ENCODE data around the gene PHF2. TPM values are rescaled to one million over a fixed set of nuclear protein-coding genes. Genes with fewer than 3 reads are reported as not detected.

PHF2 gene
- total RNA-seq, 1 experiment from 2014 or later, result 10.3 TPM

- Histone ChIP-seq H3K27me3 (replicated peaks; ENCODE audit: control insufficient read depth, insufficient read depth, low read length) (no peaks in the 10 kb centered on the region), H3K4me1 (no peaks in the 10 kb centered on the region), H3K4me3 (ENCODE audit: low read depth, low read length) (no peak overlapping the region), H3K36me3 (ENCODE audit: control insufficient read depth, insufficient read depth, low read length) (no peaks in the 10 kb centered on the region), H3K9me3 (no peaks in the 10 kb centered on the region)
- no peak overlapping the region for H3K27ac Mint-ChIP-seq (ENCODE audit: unreplicated experiment)
- no peaks in the 10 kb centered on the region for H3K4me1 Mint-ChIP-seq (ENCODE audit: low read depth, unreplicated experiment)
- POLR2A ChIA-PET, result no interaction called here
- intact Hi-C loops (cut with micrococcal nuclease; ENCODE audit: unreplicated experiment), result no loop called here
- no peaks in the 10 kb centered on the region for H3K36me3 Mint-ChIP-seq (ENCODE audit: insufficient read depth, unreplicated experiment)
- CTCF ChIA-PET, result no interaction called here
- no TSS peak for BruUV-seq (replicated peaks)
- no peak for TF ChIP-seq CTCF (IDR thresholded peaks at IDR 0.05; ENCODE audit: insufficient read depth in 1 of 2, low read depth in 1 of 2, low read length in 1 of 2, severe bottlenecking in 1 of 2, unreplicated experiment in 1 of 2)
- H3K9me3 Mint-ChIP-seq (ENCODE audit: unreplicated experiment), result peaks cover 11% of the 10 kb centered on the region
- H3K4me3 Mint-ChIP-seq (ENCODE audit: unreplicated experiment), result no peak overlapping the region
- peaks cover under 1% of the 10 kb centered on the region for H3K27me3 Mint-ChIP-seq (ENCODE audit: insufficient read depth, unreplicated experiment)
- DNase-seq, result no peak
Measured at GRCh38 chr9:93709600-93710369, 133.4 kb downstream of the PHF2 start.

DNA sequence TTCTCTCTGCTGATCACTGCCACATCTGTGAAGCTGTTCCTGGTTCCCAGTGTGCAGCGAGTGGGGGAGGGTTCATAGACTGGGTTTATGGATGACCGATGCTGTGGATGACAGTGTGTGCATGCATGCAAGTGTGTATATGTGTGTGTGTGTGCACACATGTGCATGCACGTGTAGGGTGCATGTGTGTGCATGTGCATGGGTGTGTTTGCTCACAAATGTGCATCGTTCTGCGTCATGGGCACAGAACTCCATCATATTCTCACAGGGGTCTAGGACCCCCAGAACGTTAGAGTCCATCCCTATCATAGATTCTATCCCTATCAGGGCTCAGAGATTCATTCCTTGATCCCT, 134.0 kb downstream of the PHF2 start:
- H3K4me3 ChIP-seq (ENCODE audit: low read depth, low read length), result no peak overlapping the region
- POLR2A ChIA-PET, result no interaction called here
- H3K27me3 Mint-ChIP-seq (ENCODE audit: insufficient read depth, unreplicated experiment), result peaks cover 5% of the 10 kb centered on the region
- no peak for DNase-seq
- no peak for TF ChIP-seq CTCF (IDR thresholded peaks at IDR 0.05; ENCODE audit: insufficient read depth in 1 of 2, low read depth in 1 of 2, low read length in 1 of 2, severe bottlenecking in 1 of 2, unreplicated experiment in 1 of 2)
- CTCF ChIA-PET, result no interaction called here
- H3K4me1 Mint-ChIP-seq (ENCODE audit: low read depth, unreplicated experiment), result no peaks in the 10 kb centered on the region
- H3K4me1 ChIP-seq, result no peaks in the 10 kb centered on the region
- intact Hi-C loops (cut with micrococcal nuclease; ENCODE audit: unreplicated experiment), result no loop called here
- no peaks in the 10 kb centered on the region for H3K36me3 Mint-ChIP-seq (ENCODE audit: insufficient read depth, unreplicated experiment)
- no peaks in the 10 kb centered on the region for H3K27me3 ChIP-seq (replicated peaks; ENCODE audit: control insufficient read depth, insufficient read depth, low read length)
- peaks cover 11% of the 10 kb centered on the region for H3K9me3 Mint-ChIP-seq (ENCODE audit: unreplicated experiment)
- no peak overlapping the region for H3K4me3 Mint-ChIP-seq (ENCODE audit: unreplicated experiment)
- BruUV-seq (replicated peaks), result no TSS peak
- no peaks in the 10 kb centered on the region for H3K36me3 ChIP-seq (ENCODE audit: control insufficient read depth, insufficient read depth, low read length)
- no peaks in the 10 kb centered on the region for H3K9me3 ChIP-seq
- no peak overlapping the region for H3K27ac Mint-ChIP-seq (ENCODE audit: unreplicated experiment)

DNA sequence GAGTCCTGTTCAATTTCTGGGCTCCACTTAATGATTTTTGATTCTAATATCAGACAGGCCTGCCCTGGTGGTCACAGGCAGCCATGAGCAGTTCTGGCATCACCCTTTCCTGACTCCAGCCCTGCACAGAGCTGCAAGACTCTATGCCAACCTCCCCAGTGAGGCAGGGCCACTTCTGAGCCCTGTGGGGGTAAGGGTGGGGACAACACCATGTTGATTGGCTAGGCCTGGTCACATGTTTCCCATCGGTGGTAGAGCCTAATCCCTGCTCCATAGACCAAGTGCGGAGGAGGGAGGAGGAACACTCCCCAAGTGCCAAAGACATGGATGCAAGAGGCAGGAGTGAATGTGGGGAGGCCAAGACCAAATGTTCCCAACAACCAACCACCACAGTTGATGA, 134.6 kb downstream of the PHF2 start:
- intact Hi-C loops (cut with micrococcal nuclease; ENCODE audit: unreplicated experiment), result no loop called here
- Histone ChIP-seq H3K27me3 (replicated peaks; ENCODE audit: control insufficient read depth, insufficient read depth, low read length) (no peaks in the 10 kb centered on the region), H3K4me1 (no peaks in the 10 kb centered on the region), H3K4me3 (ENCODE audit: low read depth, low read length) (no peak overlapping the region), H3K9me3 (no peaks in the 10 kb centered on the region), H3K36me3 (ENCODE audit: control insufficient read depth, insufficient read depth, low read length) (no peaks in the 10 kb centered on the region)
- H3K27ac Mint-ChIP-seq (ENCODE audit: unreplicated experiment), result no peak overlapping the region
- H3K9me3 Mint-ChIP-seq (ENCODE audit: unreplicated experiment), result peaks cover 11% of the 10 kb centered on the region
- ChIA-PET CTCF (no interaction called here), POLR2A (no interaction called here)
- no peaks in the 10 kb centered on the region for H3K36me3 Mint-ChIP-seq (ENCODE audit: insufficient read depth, unreplicated experiment)
- no peaks in the 10 kb centered on the region for H3K4me1 Mint-ChIP-seq (ENCODE audit: low read depth, unreplicated experiment)
- H3K4me3 Mint-ChIP-seq (ENCODE audit: unreplicated experiment), result no peak overlapping the region
- no TSS peak for BruUV-seq (replicated peaks)
- peaks cover 6% of the 10 kb centered on the region for H3K27me3 Mint-ChIP-seq (ENCODE audit: insufficient read depth, unreplicated experiment)
- DNase-seq, result no peak
- TF ChIP-seq CTCF (IDR thresholded peaks at IDR 0.05; ENCODE audit: insufficient read depth in 1 of 2, low read depth in 1 of 2, low read length in 1 of 2, severe bottlenecking in 1 of 2, unreplicated experiment in 1 of 2), result no peak
